ENCODE measurements around the gene NUDT15.

The NUDT15 gene

DNA sequence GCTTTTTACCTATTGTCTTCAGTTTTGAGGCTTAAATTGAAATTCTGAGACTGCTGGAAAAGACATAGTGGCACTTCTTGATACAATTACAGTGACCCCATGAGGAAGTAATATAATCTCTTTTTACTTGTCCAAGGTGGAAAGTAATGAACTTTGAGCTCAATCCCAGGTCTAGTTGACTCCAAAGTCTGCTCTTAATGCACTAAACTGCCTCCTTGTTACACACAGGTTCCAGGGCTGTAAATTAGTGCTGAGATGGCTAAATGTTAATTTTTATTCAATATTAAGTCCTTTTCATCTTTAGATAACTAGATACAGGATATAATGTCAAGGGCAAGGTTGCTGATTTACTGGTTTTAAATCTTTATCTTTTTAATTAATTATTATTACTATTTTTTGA, 2.5 kb downstream of the NUDT15 start:
- no peak for DNase-seq (ENCODE audit: low spot score)
- H3K4me3 ChIP-seq (ENCODE audit: severe bottlenecking): no peak overlapping the region
- TF ChIP-seq, protein P1, sequence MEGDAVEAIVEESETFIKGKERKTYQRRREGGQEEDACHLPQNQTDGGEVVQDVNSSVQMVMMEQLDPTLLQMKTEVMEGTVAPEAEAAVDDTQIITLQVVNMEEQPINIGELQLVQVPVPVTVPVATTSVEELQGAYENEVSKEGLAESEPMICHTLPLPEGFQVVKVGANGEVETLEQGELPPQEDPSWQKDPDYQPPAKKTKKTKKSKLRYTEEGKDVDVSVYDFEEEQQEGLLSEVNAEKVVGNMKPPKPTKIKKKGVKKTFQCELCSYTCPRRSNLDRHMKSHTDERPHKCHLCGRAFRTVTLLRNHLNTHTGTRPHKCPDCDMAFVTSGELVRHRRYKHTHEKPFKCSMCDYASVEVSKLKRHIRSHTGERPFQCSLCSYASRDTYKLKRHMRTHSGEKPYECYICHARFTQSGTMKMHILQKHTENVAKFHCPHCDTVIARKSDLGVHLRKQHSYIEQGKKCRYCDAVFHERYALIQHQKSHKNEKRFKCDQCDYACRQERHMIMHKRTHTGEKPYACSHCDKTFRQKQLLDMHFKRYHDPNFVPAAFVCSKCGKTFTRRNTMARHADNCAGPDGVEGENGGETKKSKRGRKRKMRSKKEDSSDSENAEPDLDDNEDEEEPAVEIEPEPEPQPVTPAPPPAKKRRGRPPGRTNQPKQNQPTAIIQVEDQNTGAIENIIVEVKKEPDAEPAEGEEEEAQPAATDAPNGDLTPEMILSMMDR (IDR thresholded peaks at IDR 0.05; ENCODE audit: poor library complexity, severe bottlenecking): no peak
- H3K27ac ChIP-seq (ENCODE audit: poor library complexity, severe bottlenecking): peak overlapping the region; percentile 86
- H3K4me1 ChIP-seq (ENCODE audit: insufficient read depth, poor library complexity, severe bottlenecking): peaks cover 24% of the 10 kb centered on the region
- no peaks in the 10 kb centered on the region for H3K9me3 ChIP-seq (ENCODE audit: severe bottlenecking)
- peaks cover 21% of the 10 kb centered on the region for H3K36me3 ChIP-seq (ENCODE audit: low read depth)
- H3K27me3 ChIP-seq (ENCODE audit: insufficient read depth, poor library complexity, severe bottlenecking): no peaks in the 10 kb centered on the region
- ATAC-seq (ENCODE audit: low read depth): no peak

DNA sequence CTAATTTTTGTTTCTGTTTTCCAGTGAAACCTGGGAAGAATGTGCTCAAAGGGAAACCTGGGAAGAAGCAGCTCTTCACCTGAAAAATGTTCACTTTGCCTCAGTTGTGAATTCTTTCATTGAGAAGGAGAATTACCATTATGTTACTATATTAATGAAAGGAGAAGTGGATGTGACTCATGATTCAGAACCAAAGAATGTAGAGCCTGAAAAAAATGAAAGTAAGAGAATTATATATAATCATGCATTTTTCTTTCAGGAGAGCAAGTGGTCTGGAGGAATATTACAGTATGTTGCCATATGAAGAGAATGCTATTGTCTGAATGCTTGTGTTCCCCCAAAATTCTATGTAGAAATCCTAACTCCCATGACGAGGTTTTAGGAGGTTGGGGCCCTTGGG, 3.4 kb downstream of the NUDT15 start:
- H3K27me3 ChIP-seq (ENCODE audit: insufficient read depth, poor library complexity, severe bottlenecking): no peaks in the 10 kb centered on the region
- peak overlapping the region; percentile 86 for H3K27ac ChIP-seq (ENCODE audit: poor library complexity, severe bottlenecking)
- no peaks in the 10 kb centered on the region for H3K9me3 ChIP-seq (ENCODE audit: severe bottlenecking)
- ATAC-seq (ENCODE audit: low read depth) (no peak), DNase-seq (ENCODE audit: low spot score) (no peak)
- peaks cover 29% of the 10 kb centered on the region for H3K36me3 ChIP-seq (ENCODE audit: low read depth)
- H3K4me3 ChIP-seq (ENCODE audit: severe bottlenecking): no peak overlapping the region
- H3K4me1 ChIP-seq (ENCODE audit: insufficient read depth, poor library complexity, severe bottlenecking): peaks cover 24% of the 10 kb centered on the region
- TF ChIP-seq, protein P1 (IDR thresholded peaks at IDR 0.05; ENCODE audit: poor library complexity, severe bottlenecking): no peak

DNA sequence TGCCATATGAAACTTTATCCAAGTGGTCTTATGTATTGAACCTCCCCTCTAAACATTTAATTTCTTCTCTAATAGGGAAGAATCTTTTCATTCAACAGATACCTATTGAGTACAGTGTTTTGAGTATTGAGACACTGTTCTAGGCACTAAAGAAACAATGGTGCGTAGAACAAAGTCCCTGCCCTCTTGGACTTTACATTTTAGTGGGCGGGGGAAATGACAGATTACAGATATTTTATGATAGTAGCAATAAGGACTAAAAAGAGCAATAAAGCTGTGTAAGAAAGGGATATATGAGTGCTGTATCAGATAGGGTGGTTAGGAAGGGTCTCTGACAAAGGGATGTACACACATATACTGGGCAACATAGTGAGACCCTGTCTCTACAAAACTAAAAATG, 5.4 kb downstream of the NUDT15 start:
- TF ChIP-seq, protein P1 (IDR thresholded peaks at IDR 0.05; ENCODE audit: poor library complexity, severe bottlenecking): no peak
- peaks cover 43% of the 10 kb centered on the region for H3K36me3 ChIP-seq (ENCODE audit: low read depth)

DNA sequence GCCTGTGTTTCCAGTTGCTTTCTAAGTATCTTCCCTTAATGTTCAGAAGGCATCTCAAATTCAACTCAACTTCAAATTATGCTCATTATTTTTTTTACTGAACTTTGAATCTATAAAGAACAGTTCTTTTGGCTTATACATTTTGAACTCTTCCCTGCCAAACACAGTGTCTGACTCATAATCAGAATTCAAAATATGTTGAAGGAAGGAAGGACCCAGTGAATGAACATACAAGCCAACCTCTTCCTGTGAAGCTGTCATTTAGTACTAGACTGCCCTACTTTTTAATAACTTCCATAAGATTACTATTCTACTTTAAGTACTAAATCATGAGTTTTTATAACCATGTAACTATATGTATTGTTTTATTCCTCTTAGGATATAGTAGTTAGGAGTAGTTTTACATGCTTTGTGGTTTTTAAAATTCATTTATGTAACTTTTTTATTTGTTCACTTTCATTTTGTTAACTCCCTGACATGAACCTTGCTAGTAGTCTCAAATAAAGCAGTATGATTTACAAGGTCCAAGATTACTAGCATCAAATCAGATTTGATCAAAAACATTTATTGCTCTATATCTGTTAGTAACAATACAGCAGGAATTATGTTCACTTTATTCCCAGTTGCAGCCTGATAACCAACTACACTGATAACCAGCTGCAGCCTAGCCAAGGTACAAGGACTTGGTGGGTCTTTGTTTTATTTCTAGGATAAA, 6.4 kb downstream of the NUDT15 start:
- H3K27ac ChIP-seq (ENCODE audit: poor library complexity, severe bottlenecking): peak overlapping the region; percentile 29

More for the DNA sequence above, 5.4 kb downstream of the NUDT15 start:
- H3K9me3 ChIP-seq (ENCODE audit: severe bottlenecking): no peaks in the 10 kb centered on the region
- no peak for DNase-seq (ENCODE audit: low spot score)
- H3K27ac ChIP-seq (ENCODE audit: poor library complexity, severe bottlenecking): no peak overlapping the region
- H3K4me3 ChIP-seq (ENCODE audit: severe bottlenecking): no peak overlapping the region
- no peaks in the 10 kb centered on the region for H3K27me3 ChIP-seq (ENCODE audit: insufficient read depth, poor library complexity, severe bottlenecking)
- ATAC-seq (ENCODE audit: low read depth): no peak
- peaks cover 17% of the 10 kb centered on the region for H3K4me1 ChIP-seq (ENCODE audit: insufficient read depth, poor library complexity, severe bottlenecking)

More for the DNA sequence above, 6.4 kb downstream of the NUDT15 start:
- H3K27me3 ChIP-seq (ENCODE audit: insufficient read depth, poor library complexity, severe bottlenecking): no peaks in the 10 kb centered on the region
- H3K9me3 ChIP-seq (ENCODE audit: severe bottlenecking): no peaks in the 10 kb centered on the region
- ATAC-seq (ENCODE audit: low read depth) (0 out of 3 replicates have a peak, but pooled peaks have one; percentile 36), DNase-seq (ENCODE audit: low spot score) (no peak)
- H3K36me3 ChIP-seq (ENCODE audit: low read depth): peaks cover 53% of the 10 kb centered on the region
- no peak overlapping the region for H3K4me3 ChIP-seq (ENCODE audit: severe bottlenecking)
- TF ChIP-seq, protein P1 (IDR thresholded peaks at IDR 0.05; ENCODE audit: poor library complexity, severe bottlenecking): no peak
- H3K4me1 ChIP-seq (ENCODE audit: insufficient read depth, poor library complexity, severe bottlenecking): peaks cover 10% of the 10 kb centered on the region

Data from RWPE2 (cell line).